IPS-11a (cell line): Measurements from ENCODE around the gene CSF2.

Experiments
- H3K4me3 ChIP-seq: one replicate; pipeline ENCODE4 v1.5.1; 2013; ENCODE audit warnings: low read depth, low read length, control low read depth

Gene CSF2

GRCh38 chr5:132054697-132055440, 18.7 kb upstream of the CSF2 start:
- H3K4me3 ChIP-seq: no peak overlapping the region

- no peak overlapping the region for H3K4me3 ChIP-seq
Observed at GRCh38 chr5:132055441-132055807, 18.2 kb upstream of the CSF2 start.

- H3K4me3 ChIP-seq: no peak overlapping the region
Observed at GRCh38 chr5:132055808-132056609, 17.6 kb upstream of the CSF2 start.

- no peak overlapping the region for H3K4me3 ChIP-seq
Observed at GRCh38 chr5:132056610-132057497, 16.7 kb upstream of the CSF2 start.

GRCh38 chr5:132057498-132058255, 15.9 kb upstream of the CSF2 start:
- no peak overlapping the region for H3K4me3 ChIP-seq

GRCh38 chr5:132058646-132059042, 14.9 kb upstream of the CSF2 start:
- H3K4me3 ChIP-seq: no peak overlapping the region

GRCh38 chr5:132059043-132059695, 14.4 kb upstream of the CSF2 start:
- no peak overlapping the region for H3K4me3 ChIP-seq

- H3K4me3 ChIP-seq: no peak overlapping the region
Observed at GRCh38 chr5:132059696-132060500, 13.7 kb upstream of the CSF2 start.

GRCh38 chr5:132060501-132061161, 13.0 kb upstream of the CSF2 start, which contains the start of gene IL3:
Gene IL3 (plus strand): TSS chr5:132060655. CDS start chr5:132060707, 52 bp downstream.
- H3K4me3 ChIP-seq: no peak within 1 kb of the TSS

GRCh38 chr5:132063090-132063911, 10.3 kb upstream of the CSF2 start:
- no peak overlapping the region for H3K4me3 ChIP-seq

GRCh38 chr5:132064140-132064539, 9.4 kb upstream of the CSF2 start:
- H3K4me3 ChIP-seq: no peak overlapping the region

GRCh38 chr5:132064738-132065331, 8.8 kb upstream of the CSF2 start:
- no peak overlapping the region for H3K4me3 ChIP-seq

GRCh38 chr5:132065351-132065937, 8.1 kb upstream of the CSF2 start:
- no peak overlapping the region for H3K4me3 ChIP-seq

- no peak overlapping the region for H3K4me3 ChIP-seq
Observed at GRCh38 chr5:132065951-132066701, 7.5 kb upstream of the CSF2 start.

- H3K4me3 ChIP-seq: no peak overlapping the region
Observed at GRCh38 chr5:132066871-132067270, 6.7 kb upstream of the CSF2 start.

- no peak overlapping the region for H3K4me3 ChIP-seq
Observed at GRCh38 chr5:132067451-132067850, 6.1 kb upstream of the CSF2 start.
